Measurements from ENCODE around the gene DDTL.

The DDTL gene

DNA sequence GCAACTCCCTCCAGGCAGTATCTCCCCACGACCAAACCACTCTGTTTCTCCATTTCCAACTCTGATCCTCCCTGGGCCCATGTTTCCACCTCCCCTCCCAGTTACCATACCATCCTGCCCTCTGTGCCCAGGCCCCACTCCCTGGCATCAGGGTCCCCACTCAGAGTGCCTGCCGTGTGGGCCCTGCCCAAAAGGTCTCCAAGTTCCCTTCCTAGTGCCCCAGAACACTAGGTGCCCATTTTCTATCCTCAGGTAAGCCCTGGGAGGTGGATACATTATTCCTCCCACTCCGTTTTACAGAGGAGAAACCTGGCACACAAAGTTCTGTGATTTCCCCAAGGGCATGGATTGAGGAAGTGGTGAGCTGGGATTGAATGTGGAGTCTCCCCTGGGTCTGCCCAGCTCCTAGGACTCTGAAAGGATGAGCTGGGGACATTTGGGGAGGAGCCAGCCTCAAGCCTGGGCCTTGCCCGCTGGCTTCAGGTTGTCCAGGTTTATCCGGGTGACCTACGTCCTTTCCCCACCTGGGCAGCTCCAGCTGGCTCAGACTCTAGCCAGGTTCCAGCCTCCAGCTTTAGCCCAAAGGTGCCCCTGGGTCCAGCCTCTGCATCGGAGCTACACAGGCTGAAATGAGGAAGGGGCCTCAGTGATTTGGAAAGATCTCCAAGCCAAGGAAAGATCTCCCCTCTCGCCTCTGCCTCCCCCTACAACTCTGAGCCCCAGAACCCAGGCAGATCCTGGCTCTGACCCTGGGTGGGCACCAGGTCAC, 40.7 kb downstream of the DDTL start:
- DNase-seq = no peak

- no peak for DNase-seq
These were observed 41.3 kb downstream of the DDTL start for GRCh38 chr22:24008022-24008283.

DNA sequence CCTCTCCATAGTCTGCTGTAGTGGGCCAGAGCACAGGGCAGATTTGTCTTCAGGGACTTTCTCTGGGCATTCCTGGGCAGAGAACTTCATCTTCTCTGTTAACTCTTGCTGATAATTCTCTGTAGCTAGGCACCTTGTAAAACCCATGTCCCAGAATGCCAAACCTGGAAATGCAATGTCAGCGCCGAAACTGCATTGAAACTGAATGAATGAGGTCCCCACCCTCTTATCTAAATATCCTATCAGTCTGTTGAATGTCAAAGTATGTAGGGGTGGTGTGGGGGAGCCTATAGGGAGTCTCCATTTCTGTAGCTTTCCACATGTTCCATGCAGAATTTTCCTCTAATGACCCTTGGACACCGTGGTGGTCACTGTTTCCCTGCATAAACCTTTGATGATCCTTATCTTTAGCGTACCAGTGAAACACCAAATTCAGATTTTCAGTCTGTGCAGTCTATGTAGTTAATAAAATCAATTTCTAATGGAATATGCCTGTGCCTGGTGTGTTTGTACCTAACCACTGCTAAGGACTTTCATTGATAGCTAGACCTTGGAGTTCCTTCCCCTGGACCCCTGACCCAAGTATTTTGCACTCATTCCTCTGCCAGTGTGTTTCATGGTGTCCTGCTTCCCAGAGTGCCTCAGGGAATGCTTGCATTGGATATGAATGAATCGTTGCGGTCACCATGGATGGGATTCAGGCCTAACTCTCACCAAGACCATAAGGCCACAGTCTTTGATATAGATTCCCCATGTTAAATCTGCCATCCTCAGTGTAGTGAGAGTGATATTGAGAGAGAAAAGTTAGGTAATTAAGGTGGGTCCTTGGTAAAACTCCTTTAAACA, 41.9 kb downstream of the DDTL start:
- DNase-seq = no peak

GRCh38 chr22:24009227-24010017, 42.7 kb downstream of the DDTL start:
- no peak for DNase-seq

GRCh38 chr22:24010018-24010391, 43.3 kb downstream of the DDTL start:
- DNase-seq = no peak

GRCh38 chr22:24011735-24012068, 45.0 kb downstream of the DDTL start:
- DNase-seq = no peak

- no peak for DNase-seq
These were observed 49.5 kb downstream of the DDTL start for GRCh38 chr22:24016156-24016555.

DNA sequence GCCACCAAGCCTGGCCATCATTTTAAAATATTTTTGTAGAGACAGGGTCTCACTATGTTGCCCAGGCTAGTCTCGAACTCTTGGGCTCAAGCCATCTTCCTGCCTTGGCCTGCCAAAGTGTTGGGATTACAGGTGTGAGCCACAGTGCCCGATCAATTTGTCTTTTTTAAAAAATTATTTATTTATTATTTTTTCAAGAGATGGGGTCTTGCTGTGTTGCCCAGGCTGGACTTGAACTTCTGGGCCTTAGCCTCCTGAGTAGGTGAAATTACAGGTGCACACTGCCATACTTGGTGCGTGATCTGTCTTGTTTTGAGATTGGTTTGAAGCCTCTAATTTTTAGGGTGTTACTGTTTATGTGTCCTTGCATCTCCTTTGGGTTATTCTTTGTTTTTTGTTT, 54.6 kb downstream of the DDTL start:
- DNase-seq = no peak
